Activated naive CD8-positive, alpha-beta T cell treated with anti-CD3 and anti-CD28 coated beads for 36 hours (primary cell): ENCODE measurements around the gene EHD1. TPM values are rescaled to one million over a fixed set of nuclear protein-coding genes. Genes with fewer than 3 reads are reported as not detected.
"Not testable (repeated sequence)": the region's sequence is repeated elsewhere in the genome, so short reads cannot be mapped to it uniquely, and the experiment has no call there.

Source experiments
- DNase-seq: peaks from one replicate; pipeline ENCODE4 v3.0.0; 2021
- H3K27ac Mint-ChIP-seq: one replicate; pipeline ENCODE4 v1.8.0; 2022; ENCODE audit warnings: mild to moderate bottlenecking, moderate library complexity, mixed read lengths
- H3K27me3 Mint-ChIP-seq: one replicate; pipeline ENCODE4 v1.8.0; 2022; ENCODE audit warnings: mild to moderate bottlenecking, mixed read lengths
- H3K36me3 Mint-ChIP-seq: one replicate; pipeline ENCODE4 v1.8.0; 2021; ENCODE audit warnings: mild to moderate bottlenecking, mixed read lengths
- H3K4me1 Mint-ChIP-seq: one replicate; pipeline ENCODE4 v1.8.0; 2021; ENCODE audit warnings: mixed read lengths
- H3K4me3 Mint-ChIP-seq: one replicate; pipeline ENCODE4 v1.8.0; 2022; ENCODE audit warnings: mild to moderate bottlenecking, moderate library complexity, mixed read lengths
- H3K9me3 Mint-ChIP-seq: one replicate; pipeline ENCODE4 v1.8.0; 2022; ENCODE audit warnings: mixed read lengths
- total RNA-seq, 2 experiments: library from RNA; stranded (reverse); gene quantifications; one replicate each; pipeline ENCODE4 v1.2.3, GENCODE V29; 2021

EHD1 gene
- total RNA-seq, 2 experiments from 2014 or later: 103 to 112 TPM

- no peak for DNase-seq
- no peaks in the 10 kb centered on the region for H3K27me3 Mint-ChIP-seq
- H3K4me1 Mint-ChIP-seq: peaks cover 88% of the 10 kb centered on the region
- no peaks in the 10 kb centered on the region for H3K9me3 Mint-ChIP-seq
- peaks cover 51% of the 10 kb centered on the region for H3K36me3 Mint-ChIP-seq
- peak overlapping the region; percentile 68 for H3K4me3 Mint-ChIP-seq
- H3K27ac Mint-ChIP-seq: peak overlapping the region; percentile 87
These were observed 24.7 kb downstream of the EHD1 start for GRCh38 chr11:64853709-64854108.

- Mint-ChIP-seq H3K4me3 (peak overlapping the region; percentile 68), H3K36me3 (peaks cover 44% of the 10 kb centered on the region), H3K4me1 (peaks cover 87% of the 10 kb centered on the region), H3K27ac (peak overlapping the region; percentile 87), H3K27me3 (no peaks in the 10 kb centered on the region), H3K9me3 (no peaks in the 10 kb centered on the region)
- no peak for DNase-seq
These were observed 25.5 kb downstream of the EHD1 start for GRCh38 chr11:64852804-64853509.

- peaks cover 39% of the 10 kb centered on the region for H3K36me3 Mint-ChIP-seq
These were observed 26.5 kb downstream of the EHD1 start for GRCh38 chr11:64851831-64852351.

GRCh38 chr11:64850979-64851567 is 27.3 kb downstream of the EHD1 start:
- Mint-ChIP-seq H3K27ac (peak overlapping the region; percentile 87), H3K4me3 (peak overlapping the region; percentile 27), H3K4me1 (peaks cover 75% of the 10 kb centered on the region), H3K9me3 (no peaks in the 10 kb centered on the region), H3K36me3 (peaks cover 33% of the 10 kb centered on the region), H3K27me3 (no peaks in the 10 kb centered on the region)
- peak; percentile 84 for DNase-seq

More at GRCh38 chr11:64851831-64852351, 26.5 kb downstream of the EHD1 start:
- H3K9me3 Mint-ChIP-seq: no peaks in the 10 kb centered on the region
- peak overlapping the region; percentile 87 for H3K27ac Mint-ChIP-seq
- DNase-seq: no peak
- peak overlapping the region; percentile 34 for H3K4me3 Mint-ChIP-seq
- H3K4me1 Mint-ChIP-seq: peaks cover 83% of the 10 kb centered on the region
- no peaks in the 10 kb centered on the region for H3K27me3 Mint-ChIP-seq

- Mint-ChIP-seq H3K36me3 (peaks cover 20% of the 10 kb centered on the region), H3K4me1 (peaks cover 68% of the 10 kb centered on the region), H3K4me3 (no peak overlapping the region), H3K9me3 (no peaks in the 10 kb centered on the region), H3K27me3 (no peaks in the 10 kb centered on the region), H3K27ac (no peak overlapping the region)
- DNase-seq: no peak
These were observed 28.6 kb downstream of the EHD1 start for GRCh38 chr11:64849598-64850356.

GRCh38 chr11:64848826-64849597 is 29.4 kb downstream of the EHD1 start:
- Mint-ChIP-seq H3K4me1 (peaks cover 62% of the 10 kb centered on the region), H3K27me3 (no peaks in the 10 kb centered on the region), H3K27ac (no peak overlapping the region), H3K36me3 (peaks cover 13% of the 10 kb centered on the region), H3K9me3 (no peaks in the 10 kb centered on the region), H3K4me3 (no peak overlapping the region)
- no peak for DNase-seq

- Mint-ChIP-seq H3K27ac (no peak overlapping the region), H3K4me3 (no peak overlapping the region), H3K27me3 (no peaks in the 10 kb centered on the region), H3K36me3 (peaks cover 7% of the 10 kb centered on the region), H3K9me3 (no peaks in the 10 kb centered on the region), H3K4me1 (peaks cover 61% of the 10 kb centered on the region)
- DNase-seq: no peak
These were observed 30.1 kb downstream of the EHD1 start for GRCh38 chr11:64848214-64848825.

- Mint-ChIP-seq H3K4me3 (no peak overlapping the region), H3K36me3 (no peaks in the 10 kb centered on the region), H3K9me3 (no peaks in the 10 kb centered on the region), H3K4me1 (peaks cover 49% of the 10 kb centered on the region), H3K27me3 (no peaks in the 10 kb centered on the region), H3K27ac (peak overlapping the region; percentile 31)
- peak; percentile 90 for DNase-seq
These were observed 31.3 kb downstream of the EHD1 start for GRCh38 chr11:64846998-64847666.

GRCh38 chr11:64845776-64846129 is 32.7 kb downstream of the EHD1 start:
- H3K4me3 Mint-ChIP-seq, H3K9me3 Mint-ChIP-seq, H3K27ac Mint-ChIP-seq, H3K36me3 Mint-ChIP-seq, DNase-seq, H3K27me3 Mint-ChIP-seq: not testable (repeated sequence)
- H3K4me1 Mint-ChIP-seq: peaks cover 35% of the 10 kb centered on the region

- Mint-ChIP-seq H3K4me1 (peaks cover 33% of the 10 kb centered on the region), H3K27me3 (no peaks in the 10 kb centered on the region), H3K4me3 (peak overlapping the region; percentile 54), H3K9me3 (no peaks in the 10 kb centered on the region), H3K36me3 (no peaks in the 10 kb centered on the region), H3K27ac (peak overlapping the region; percentile 62)
- no peak for DNase-seq
These were observed 33.2 kb downstream of the EHD1 start for GRCh38 chr11:64845129-64845775.

- no peaks in the 10 kb centered on the region for H3K9me3 Mint-ChIP-seq
- H3K36me3 Mint-ChIP-seq: no peaks in the 10 kb centered on the region
- H3K27me3 Mint-ChIP-seq: no peaks in the 10 kb centered on the region
- peak; percentile 79 for DNase-seq
- peak within 1 kb of the TSS; percentile 67 for H3K4me3 Mint-ChIP-seq
- peaks cover 28% of the 10 kb centered on the region for H3K4me1 Mint-ChIP-seq
- peak within 1 kb of the TSS; percentile 62 for H3K27ac Mint-ChIP-seq
These were observed 33.9 kb downstream of the EHD1 start, which contains the start of gene CDC42BPG for GRCh38 chr11:64844330-64845128. Gene CDC42BPG (minus strand): TSS chr11:64844653. CDS start chr11:64844569, 84 bp downstream.

- Mint-ChIP-seq H3K4me3 (peak overlapping the region; percentile 67), H3K27ac (no peak overlapping the region), H3K36me3 (no peaks in the 10 kb centered on the region), H3K9me3 (no peaks in the 10 kb centered on the region), H3K27me3 (no peaks in the 10 kb centered on the region), H3K4me1 (peaks cover 21% of the 10 kb centered on the region)
- no peak for DNase-seq
These were observed 34.6 kb downstream of the EHD1 start for GRCh38 chr11:64843686-64844329.
